AG09319 (cell line): ENCODE measurements around the gene MARCHF10.

Experiments
- DNase-seq: peaks from one replicate; pipeline ENCODE4 v3.0.0-alpha.2; 2010; ENCODE audit warnings: low read depth; ENCODE audit errors: extremely low read depth
- TF ChIP-seq, protein P1 (sequence below): IDR thresholded peaks from 2 replicates; pipeline ENCODE4 v1.5.1; 2011; ENCODE audit warnings: low read depth, mild to moderate bottlenecking, inconsistent platforms, low read length, moderate library complexity

Gene MARCHF10

GRCh38 chr17:62746941-62747340 is 61.2 kb downstream of the MARCHF10 start:
- DNase-seq = no peak
- TF ChIP-seq, protein P1, sequence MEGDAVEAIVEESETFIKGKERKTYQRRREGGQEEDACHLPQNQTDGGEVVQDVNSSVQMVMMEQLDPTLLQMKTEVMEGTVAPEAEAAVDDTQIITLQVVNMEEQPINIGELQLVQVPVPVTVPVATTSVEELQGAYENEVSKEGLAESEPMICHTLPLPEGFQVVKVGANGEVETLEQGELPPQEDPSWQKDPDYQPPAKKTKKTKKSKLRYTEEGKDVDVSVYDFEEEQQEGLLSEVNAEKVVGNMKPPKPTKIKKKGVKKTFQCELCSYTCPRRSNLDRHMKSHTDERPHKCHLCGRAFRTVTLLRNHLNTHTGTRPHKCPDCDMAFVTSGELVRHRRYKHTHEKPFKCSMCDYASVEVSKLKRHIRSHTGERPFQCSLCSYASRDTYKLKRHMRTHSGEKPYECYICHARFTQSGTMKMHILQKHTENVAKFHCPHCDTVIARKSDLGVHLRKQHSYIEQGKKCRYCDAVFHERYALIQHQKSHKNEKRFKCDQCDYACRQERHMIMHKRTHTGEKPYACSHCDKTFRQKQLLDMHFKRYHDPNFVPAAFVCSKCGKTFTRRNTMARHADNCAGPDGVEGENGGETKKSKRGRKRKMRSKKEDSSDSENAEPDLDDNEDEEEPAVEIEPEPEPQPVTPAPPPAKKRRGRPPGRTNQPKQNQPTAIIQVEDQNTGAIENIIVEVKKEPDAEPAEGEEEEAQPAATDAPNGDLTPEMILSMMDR = no peak

GRCh38 chr17:62745806-62746205 is 62.3 kb downstream of the MARCHF10 start:
- TF ChIP-seq, protein P1 = no peak
- DNase-seq = no peak

DNA sequence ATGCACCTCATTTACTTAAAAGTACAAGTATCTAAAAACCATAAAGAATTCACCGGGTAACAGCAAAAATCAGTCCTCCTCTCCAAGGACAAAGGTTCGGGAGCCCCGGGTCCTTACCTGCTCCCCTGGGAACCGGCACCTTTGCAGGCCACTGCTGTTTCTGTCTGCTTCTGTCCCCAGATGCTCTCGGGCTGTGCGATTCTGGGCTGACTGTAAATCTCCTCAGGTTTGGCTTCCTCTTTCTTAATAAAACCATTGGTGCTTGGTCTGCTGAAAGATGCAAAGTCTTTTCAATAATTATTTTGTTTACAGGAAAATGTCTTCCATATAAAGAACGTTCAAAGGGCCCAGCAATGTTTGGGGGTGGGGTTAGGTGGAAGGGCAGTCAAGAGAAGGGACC is 63.9 kb downstream of the MARCHF10 start:
- TF ChIP-seq, protein P1 = no peak
- DNase-seq = no peak

DNA sequence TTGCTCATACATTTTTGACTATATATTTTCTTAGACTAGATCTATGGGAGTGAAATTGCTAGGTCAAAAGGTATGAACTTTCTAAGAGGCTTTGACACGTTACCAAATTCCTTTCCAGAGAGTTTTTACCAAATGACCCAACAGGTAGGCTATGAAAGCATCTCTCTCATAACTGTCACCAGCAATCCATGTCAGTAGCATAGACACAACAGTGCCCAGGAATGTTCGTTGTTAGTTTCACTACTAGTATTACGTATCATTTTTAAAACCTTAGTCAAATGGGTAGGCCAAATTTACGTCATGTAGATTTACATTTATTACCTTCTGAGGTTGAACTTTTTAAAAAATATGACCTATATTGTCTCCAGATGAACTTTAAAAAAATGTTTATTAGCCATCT is 66.8 kb downstream of the MARCHF10 start:
- TF ChIP-seq, protein P1 = no peak
- no peak for DNase-seq

GRCh38 chr17:62739645-62740388 is 68.3 kb downstream of the MARCHF10 start:
- TF ChIP-seq, protein P1 = no peak
- DNase-seq = no peak

- no peak for DNase-seq
- TF ChIP-seq, protein P1 = no peak
Measured at GRCh38 chr17:62738281-62738680, 69.8 kb downstream of the MARCHF10 start.

DNA sequence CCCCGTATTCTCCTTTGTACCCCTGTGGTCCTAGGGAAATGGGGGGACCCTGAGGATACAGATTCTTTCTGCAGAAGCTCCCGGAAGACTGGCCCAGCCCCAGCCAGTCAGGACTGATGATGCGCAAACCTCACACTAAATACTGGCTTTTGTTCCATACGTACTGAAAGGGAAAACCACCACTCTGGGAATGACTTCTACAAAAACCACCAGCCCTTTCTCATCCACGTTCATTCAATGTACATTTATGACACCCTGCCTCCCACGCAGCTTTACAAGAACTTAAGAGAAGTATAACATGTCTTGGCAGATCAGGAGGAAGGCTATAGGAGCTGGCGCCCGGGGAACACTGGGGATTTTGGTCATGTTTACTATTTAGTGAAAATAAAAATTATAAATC is 70.6 kb downstream of the MARCHF10 start:
- DNase-seq = no peak
- TF ChIP-seq, protein P1 = no peak
